Ishikawa (cell line): Measurements from ENCODE around the gene ATXN1.

Experiments used
- CEBPB ChIP-seq: IDR thresholded peaks from 2 replicates; pipeline ENCODE4 v1.6.1; 2012
- CREB1 ChIP-seq: IDR thresholded peaks from 2 replicates; pipeline ENCODE4 v1.6.1; 2012; ENCODE audit warnings: low read depth
- EGR1 ChIP-seq: IDR thresholded peaks from 2 replicates; pipeline ENCODE4 v1.6.1; 2012
- EP300 ChIP-seq: IDR thresholded peaks from 2 replicates; pipeline ENCODE4 v1.6.1; 2012; ENCODE audit warnings: borderline replicate concordance
- FOXM1 ChIP-seq: IDR thresholded peaks from 2 replicates; pipeline ENCODE4 v1.6.1; 2012; ENCODE audit warnings: low read depth, borderline replicate concordance
- NFIC ChIP-seq: IDR thresholded peaks from 2 replicates; pipeline ENCODE4 v1.6.1; 2012
- RAD21 ChIP-seq: IDR thresholded peaks from 2 replicates; pipeline ENCODE4 v1.6.1; 2012; ENCODE audit warnings: low read depth
- TAF1 ChIP-seq: IDR thresholded peaks from 2 replicates; pipeline ENCODE4 v1.6.1; 2012; ENCODE audit warnings: low read depth, mild to moderate bottlenecking
- TCF12 ChIP-seq: IDR thresholded peaks from 2 replicates; pipeline ENCODE4 v1.6.1; 2012; ENCODE audit warnings: low read depth
- TEAD4 ChIP-seq: IDR thresholded peaks from 2 replicates; pipeline ENCODE4 v1.6.1; 2012
- YY1 ChIP-seq: IDR thresholded peaks from 2 replicates; pipeline ENCODE4 v1.6.1; 2012; ENCODE audit warnings: low read depth
- ZBTB7A ChIP-seq: IDR thresholded peaks from 2 replicates; pipeline ENCODE4 v1.6.1; 2012; ENCODE audit warnings: low read depth
- TF ChIP-seq, protein P1 (sequence below): IDR thresholded peaks from 2 replicates; pipeline ENCODE4 v1.6.1; 2012
- TF ChIP-seq, protein P2 (sequence below): IDR thresholded peaks from 2 replicates; pipeline ENCODE4 v1.6.1; 2012
- TF ChIP-seq, protein P3 (sequence below): IDR thresholded peaks from 2 replicates; pipeline ENCODE4 v1.6.1; 2012; ENCODE audit warnings: low read depth, mild to moderate bottlenecking

ATXN1 gene

DNA sequence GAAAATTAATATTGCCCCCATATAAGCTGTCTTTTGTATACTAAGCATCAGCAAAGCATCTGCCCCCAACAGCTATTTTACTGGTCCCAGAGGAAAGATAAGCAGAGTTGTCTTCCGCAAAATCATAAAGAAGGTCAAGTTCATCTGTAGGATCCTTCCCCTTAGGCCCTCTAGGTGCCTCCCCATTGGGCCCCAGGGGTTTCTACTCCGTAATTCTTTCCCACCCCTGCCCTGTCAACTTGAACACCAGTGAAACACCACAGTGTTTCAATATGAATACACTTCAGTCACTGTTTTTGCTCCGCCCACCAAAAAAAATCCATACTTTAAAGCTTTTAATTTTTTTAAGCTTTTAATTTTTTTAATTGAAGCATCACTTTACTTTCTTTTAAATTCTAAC is 159.2 kb downstream of the ATXN1 start:
- TF ChIP-seq, protein P1, sequence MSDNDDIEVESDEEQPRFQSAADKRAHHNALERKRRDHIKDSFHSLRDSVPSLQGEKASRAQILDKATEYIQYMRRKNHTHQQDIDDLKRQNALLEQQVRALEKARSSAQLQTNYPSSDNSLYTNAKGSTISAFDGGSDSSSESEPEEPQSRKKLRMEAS: no peak
- TF ChIP-seq FOXM1: no peak
- no peak for TF ChIP-seq CEBPB
- TF ChIP-seq, protein P2, sequence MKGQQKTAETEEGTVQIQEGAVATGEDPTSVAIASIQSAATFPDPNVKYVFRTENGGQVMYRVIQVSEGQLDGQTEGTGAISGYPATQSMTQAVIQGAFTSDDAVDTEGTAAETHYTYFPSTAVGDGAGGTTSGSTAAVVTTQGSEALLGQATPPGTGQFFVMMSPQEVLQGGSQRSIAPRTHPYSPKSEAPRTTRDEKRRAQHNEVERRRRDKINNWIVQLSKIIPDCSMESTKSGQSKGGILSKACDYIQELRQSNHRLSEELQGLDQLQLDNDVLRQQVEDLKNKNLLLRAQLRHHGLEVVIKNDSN: no peak
- no peak for TF ChIP-seq YY1
- TF ChIP-seq TCF12: no peak
- TF ChIP-seq, protein P3, sequence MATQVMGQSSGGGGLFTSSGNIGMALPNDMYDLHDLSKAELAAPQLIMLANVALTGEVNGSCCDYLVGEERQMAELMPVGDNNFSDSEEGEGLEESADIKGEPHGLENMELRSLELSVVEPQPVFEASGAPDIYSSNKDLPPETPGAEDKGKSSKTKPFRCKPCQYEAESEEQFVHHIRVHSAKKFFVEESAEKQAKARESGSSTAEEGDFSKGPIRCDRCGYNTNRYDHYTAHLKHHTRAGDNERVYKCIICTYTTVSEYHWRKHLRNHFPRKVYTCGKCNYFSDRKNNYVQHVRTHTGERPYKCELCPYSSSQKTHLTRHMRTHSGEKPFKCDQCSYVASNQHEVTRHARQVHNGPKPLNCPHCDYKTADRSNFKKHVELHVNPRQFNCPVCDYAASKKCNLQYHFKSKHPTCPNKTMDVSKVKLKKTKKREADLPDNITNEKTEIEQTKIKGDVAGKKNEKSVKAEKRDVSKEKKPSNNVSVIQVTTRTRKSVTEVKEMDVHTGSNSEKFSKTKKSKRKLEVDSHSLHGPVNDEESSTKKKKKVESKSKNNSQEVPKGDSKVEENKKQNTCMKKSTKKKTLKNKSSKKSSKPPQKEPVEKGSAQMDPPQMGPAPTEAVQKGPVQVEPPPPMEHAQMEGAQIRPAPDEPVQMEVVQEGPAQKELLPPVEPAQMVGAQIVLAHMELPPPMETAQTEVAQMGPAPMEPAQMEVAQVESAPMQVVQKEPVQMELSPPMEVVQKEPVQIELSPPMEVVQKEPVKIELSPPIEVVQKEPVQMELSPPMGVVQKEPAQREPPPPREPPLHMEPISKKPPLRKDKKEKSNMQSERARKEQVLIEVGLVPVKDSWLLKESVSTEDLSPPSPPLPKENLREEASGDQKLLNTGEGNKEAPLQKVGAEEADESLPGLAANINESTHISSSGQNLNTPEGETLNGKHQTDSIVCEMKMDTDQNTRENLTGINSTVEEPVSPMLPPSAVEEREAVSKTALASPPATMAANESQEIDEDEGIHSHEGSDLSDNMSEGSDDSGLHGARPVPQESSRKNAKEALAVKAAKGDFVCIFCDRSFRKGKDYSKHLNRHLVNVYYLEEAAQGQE: no peak

DNA sequence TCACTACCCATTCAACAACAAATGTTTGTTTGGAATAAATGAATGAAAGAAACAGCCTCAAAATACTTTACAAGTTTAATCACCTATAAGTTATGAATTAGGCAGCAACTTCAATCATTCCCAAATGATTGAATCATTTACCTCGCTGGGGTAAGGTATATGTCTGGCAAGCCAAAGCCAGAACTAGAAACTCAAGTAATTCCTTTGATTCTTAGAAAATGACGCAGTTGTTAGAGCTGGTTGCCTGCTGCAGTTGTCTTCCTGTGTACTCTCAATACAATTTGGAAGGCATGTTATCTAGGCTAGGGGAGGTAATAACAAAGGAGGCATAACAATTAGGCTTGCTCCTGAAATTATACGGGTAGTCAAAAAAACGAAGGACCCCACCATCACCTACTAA is 160.6 kb downstream of the ATXN1 start:
- TF ChIP-seq FOXM1 (no peak), TAF1 (no peak), CEBPB (no peak), RAD21 (no peak), NFIC (no peak), TCF12 (no peak), EP300 (no peak), ZBTB7A (no peak), CREB1 (no peak), TEAD4 (no peak), YY1 (no peak), EGR1 (no peak)
- TF ChIP-seq, protein P1: no peak
- TF ChIP-seq, protein P3: no peak
- TF ChIP-seq, protein P2: no peak

DNA sequence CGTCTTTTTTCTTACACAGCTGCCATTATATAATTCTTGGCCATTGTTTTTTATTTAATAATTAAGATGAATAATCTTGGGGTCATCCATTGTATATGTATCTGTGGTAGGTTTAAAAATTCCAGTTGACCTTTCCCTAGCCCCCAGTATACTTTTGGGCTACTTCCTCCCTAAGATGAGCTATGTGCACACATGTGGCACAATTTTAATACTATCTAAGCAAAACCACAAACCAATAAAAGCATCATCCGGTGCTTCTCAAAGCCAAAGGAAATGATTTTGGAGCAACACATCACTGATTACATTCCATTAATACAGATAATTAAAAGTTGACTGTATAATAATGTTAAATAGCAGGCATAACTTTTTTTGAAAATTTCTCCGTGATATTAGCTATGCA is 161.2 kb downstream of the ATXN1 start:
- no peak for TF ChIP-seq CEBPB
- TF ChIP-seq, protein P3: no peak
- no peak for TF ChIP-seq ZBTB7A
- TF ChIP-seq RAD21: no peak
- TF ChIP-seq YY1: no peak
- TF ChIP-seq, protein P1: no peak

DNA sequence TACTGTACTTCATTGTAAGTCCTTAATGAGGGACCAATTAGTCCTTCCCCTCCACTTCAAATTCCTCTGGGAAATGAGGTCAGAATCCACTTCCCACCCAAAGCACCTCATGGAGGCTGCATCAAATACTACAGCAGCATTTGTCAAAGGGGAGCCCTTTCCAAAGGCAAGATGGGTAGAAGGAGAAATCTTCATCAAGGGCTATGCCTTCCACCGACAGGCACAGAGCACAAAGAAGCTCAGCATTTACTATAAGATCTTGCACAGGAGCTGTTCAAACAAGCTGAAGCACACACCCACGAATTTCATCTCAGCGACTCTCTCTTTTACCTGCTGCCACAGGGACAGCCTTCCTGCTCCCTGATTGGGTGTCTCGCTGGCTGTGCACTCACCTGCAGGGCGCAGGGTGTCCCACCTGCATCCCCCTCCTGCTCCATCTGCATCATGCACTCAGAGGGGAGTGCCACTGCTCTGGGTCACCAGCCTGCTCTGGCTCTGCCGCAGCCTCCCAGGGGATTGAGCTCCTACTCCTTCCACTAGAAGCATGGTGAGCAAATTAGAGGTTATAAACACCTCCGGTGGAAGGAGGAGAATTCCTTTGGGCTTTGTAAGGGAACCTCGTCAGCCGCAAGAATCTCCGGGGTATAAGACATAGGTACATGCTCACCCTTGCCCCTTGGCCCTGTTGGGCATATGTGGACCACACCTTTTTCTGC is 164.5 kb downstream of the ATXN1 start:
- TF ChIP-seq RAD21 (no peak), ZBTB7A (no peak), EP300 (no peak), TCF12 (no peak), YY1 (no peak), NFIC (no peak), CEBPB (no peak), EGR1 (no peak)
- TF ChIP-seq, protein P3: no peak
- TF ChIP-seq, protein P2: no peak
